H9 (cell line): ENCODE results near the gene IRF2BP2. TPM values are rescaled to one million over a fixed set of nuclear protein-coding genes. Genes with fewer than 3 reads are reported as not detected.

Experiments used
- DNase-seq: peaks from one replicate; pipeline ENCODE4 v3.0.0-alpha.2; 2017
- H2AFZ ChIP-seq: one replicate; pipeline ENCODE4 v1.6.1; 2013; ENCODE audit warnings: mild to moderate bottlenecking, low read length, control low read depth, moderate library complexity
- H2AK5ac ChIP-seq: 2 replicates; pipeline ENCODE4 v1.6.1; 2013; ENCODE audit warnings: low read length, control low read depth, mixed read lengths; ENCODE audit not compliant: insufficient read length
- H2BK120ac ChIP-seq: one replicate; pipeline ENCODE4 v1.6.1; 2013; ENCODE audit warnings: low read depth, mild to moderate bottlenecking, low read length, control low read depth, inconsistent platforms; ENCODE audit not compliant: poor library complexity, severe bottlenecking
- H2BK12ac ChIP-seq: 2 replicates; pipeline ENCODE4 v1.6.1; 2013; ENCODE audit warnings: low read length, control low read depth, mixed read lengths, low read depth; ENCODE audit not compliant: insufficient read length
- H2BK15ac ChIP-seq: 2 replicates; pipeline ENCODE4 v1.6.1; 2013; ENCODE audit warnings: low read depth, low read length, control low read depth
- H2BK20ac ChIP-seq: one replicate; pipeline ENCODE4 v1.6.1; 2013; ENCODE audit warnings: low read depth, mild to moderate bottlenecking, low read length, control low read depth, inconsistent platforms; ENCODE audit not compliant: poor library complexity, severe bottlenecking
- H2BK5ac ChIP-seq: 2 replicates; pipeline ENCODE4 v1.6.1; 2013; ENCODE audit warnings: low read length, control low read depth, mixed read lengths; ENCODE audit not compliant: insufficient read length
- H3K14ac ChIP-seq: 2 replicates; pipeline ENCODE4 v1.6.1; 2013; ENCODE audit warnings: low read length, control low read depth; ENCODE audit not compliant: insufficient read depth
- H3K18ac ChIP-seq: 2 replicates; pipeline ENCODE4 v1.6.1; 2013; ENCODE audit warnings: low read depth, mild to moderate bottlenecking, mixed read lengths, low read length, control low read depth; ENCODE audit not compliant: insufficient read length
- H3K23ac ChIP-seq: 2 replicates; pipeline ENCODE4 v1.6.1; 2013; ENCODE audit warnings: low read length, control low read depth, mixed read lengths, low read depth; ENCODE audit not compliant: insufficient read length
- H3K23me2 ChIP-seq: 2 replicates; pipeline ENCODE4 v1.6.1; 2013; ENCODE audit warnings: low read depth, mild to moderate bottlenecking, mixed read lengths, low read length, control low read depth; ENCODE audit not compliant: insufficient read length, poor library complexity, severe bottlenecking
- H3K27ac ChIP-seq: 2 replicates; pipeline ENCODE4 v1.5.1; 2013; ENCODE audit warnings: low read length, control low read depth, mixed read lengths, low read depth; ENCODE audit not compliant: insufficient read length
- H3K27me3 ChIP-seq: 2 replicates; pipeline ENCODE4 v1.6.1; 2013; ENCODE audit warnings: low read length, control low read depth, inconsistent platforms; ENCODE audit not compliant: insufficient read depth
- H3K4ac ChIP-seq: 2 replicates; pipeline ENCODE4 v1.6.1; 2013; ENCODE audit warnings: low read depth, mild to moderate bottlenecking, control low read depth, inconsistent platforms, low read length, moderate library complexity
- H3K4me1 ChIP-seq: 2 replicates; pipeline ENCODE4 v1.6.1; 2013; ENCODE audit warnings: low read length, control low read depth, inconsistent platforms; ENCODE audit not compliant: insufficient read depth
- H3K4me2 ChIP-seq: 2 replicates; pipeline ENCODE4 v1.6.1; 2013; ENCODE audit warnings: low read length, control low read depth, mixed read lengths; ENCODE audit not compliant: insufficient read length, insufficient read depth
- H3K56ac ChIP-seq: 2 replicates; pipeline ENCODE4 v1.6.1; 2013; ENCODE audit warnings: low read depth, mild to moderate bottlenecking, mixed read lengths, low read length, control low read depth; ENCODE audit not compliant: insufficient read length
- H3K79me1 ChIP-seq: 2 replicates; pipeline ENCODE4 v1.6.1; 2013; ENCODE audit warnings: low read depth, mild to moderate bottlenecking, moderate library complexity, low read length, control low read depth, inconsistent platforms; ENCODE audit not compliant: insufficient read depth, poor library complexity, severe bottlenecking
- H3K79me2 ChIP-seq: 2 replicates; pipeline ENCODE4 v1.6.1; 2013; ENCODE audit warnings: low read length, control low read depth, inconsistent platforms; ENCODE audit not compliant: insufficient read depth
- H3K9ac ChIP-seq: 2 replicates; pipeline ENCODE4 v1.6.1; 2013; ENCODE audit warnings: low read length, control low read depth, mixed read lengths; ENCODE audit not compliant: insufficient read length; ENCODE audit errors: extremely low read depth
- H3K9me3 ChIP-seq: one replicate; pipeline ENCODE4 v1.6.1; 2013; ENCODE audit warnings: low read depth, low read length, inconsistent platforms; ENCODE audit not compliant: control insufficient read depth
- H3T11ph ChIP-seq: one replicate; pipeline ENCODE4 v1.6.1; 2013; ENCODE audit warnings: mild to moderate bottlenecking, low read length, control low read depth, inconsistent platforms
- H4K20me1 ChIP-seq: one replicate; pipeline ENCODE4 v1.6.1; 2013; ENCODE audit not compliant: control insufficient read depth, insufficient read length, insufficient read depth
- H4K5ac ChIP-seq: 2 replicates; pipeline ENCODE4 v1.6.1; 2013; ENCODE audit warnings: low read depth, mild to moderate bottlenecking, mixed read lengths, low read length, control low read depth; ENCODE audit not compliant: insufficient read length
- H4K8ac ChIP-seq: replicated peaks from 2 replicates; pipeline ENCODE4 v1.6.1; 2013; ENCODE audit warnings: low read length, control low read depth, mixed read lengths, low read depth; ENCODE audit not compliant: insufficient read length
- H4K91ac ChIP-seq: 2 replicates; pipeline ENCODE4 v1.6.1; 2013; ENCODE audit warnings: low read depth, mild to moderate bottlenecking, moderate library complexity, mixed read lengths, low read length, control low read depth; ENCODE audit not compliant: insufficient read length
- H3K27ac Mint-ChIP-seq, 3 experiments: 2 replicates in 2 of 3; 3 replicates in 1 of 3; pipeline ENCODE4 v1.8.0; 2020 to 2021; ENCODE audit warnings: mixed read lengths in 3 of 3, mild to moderate bottlenecking in 1 of 3, moderate library complexity in 1 of 3
- H3K27me3 Mint-ChIP-seq: 2 replicates; pipeline ENCODE4 v1.8.0; 2021; ENCODE audit warnings: low read depth, mild to moderate bottlenecking, moderate library complexity, mixed read lengths
- H3K36me3 Mint-ChIP-seq, 3 experiments: 2 replicates in 2 of 3; 3 replicates in 1 of 3; pipeline ENCODE4 v1.8.0; 2020 to 2021; ENCODE audit warnings: low read depth in 3 of 3, mixed read lengths in 3 of 3; ENCODE audit not compliant: insufficient read depth in 1 of 3
- H3K4me1 Mint-ChIP-seq, 2 experiments: 2 replicates each; pipeline ENCODE4 v1.8.0; 2020; ENCODE audit warnings: mixed read lengths in 2 of 2
- H3K4me3 Mint-ChIP-seq, 2 experiments: 2 replicates in 1 of 2; 3 replicates in 1 of 2; pipeline ENCODE4 v1.8.0; 2020 to 2021; ENCODE audit warnings: mild to moderate bottlenecking in 2 of 2, mixed read lengths in 2 of 2, moderate library complexity in 1 of 2
- H3K9me3 Mint-ChIP-seq, 2 experiments: 2 replicates in 1 of 2; 3 replicates in 1 of 2; pipeline ENCODE4 v1.8.0; 2020; ENCODE audit warnings: mild to moderate bottlenecking in 2 of 2, mixed read lengths in 2 of 2, moderate library complexity in 1 of 2
- CTCF ChIP-seq: fragments of 200-600 bp; sonication (generic); conservative IDR thresholded peaks from 3 replicates; pipeline ENCODE4 v1.8.0; 2021; ENCODE audit warnings: antibody characterized with exemption, mild to moderate bottlenecking
- WGBS: extraction: QIAGEN DNeasy Blood & Tissue Kit; methylation state at CpG from one replicate; pipeline ENCODE4 v1.1.7; 2013; ENCODE audit warnings: missing lambda C conversion rate, low lambda C conversion rate, mixed read lengths; ENCODE audit not compliant: insufficient read length; ENCODE audit errors: extremely low coverage; 5-methylcytosine and 5-hydroxymethylcytosine counted together
- total RNA-seq: library from RNA; stranded (reverse); gene quantifications from 2 replicates; pipeline ENCODE4 v1.2.1, GENCODE V29; 2021

IRF2BP2 gene
- total RNA-seq, 1 experiment from 2014 or later, result 80.2 TPM

GRCh38 chr1:234561319-234561718 is 48.7 kb downstream of the IRF2BP2 start:
- Histone ChIP-seq H2AFZ (no peak overlapping the region), H4K5ac (no peak overlapping the region), H3K27ac (no peak overlapping the region), H3K23me2 (no peaks in the 10 kb centered on the region), H3K4ac (no peak overlapping the region), H3K4me2 (no peak overlapping the region), H4K8ac (no peak overlapping the region), H2BK15ac (no peak overlapping the region), H4K91ac (no peak overlapping the region), H3K14ac (no peak overlapping the region), H2BK12ac (no peak overlapping the region), H3K9me3 (no peaks in the 10 kb centered on the region), H4K20me1 (no peaks in the 10 kb centered on the region), H3K79me1 (no peaks in the 10 kb centered on the region), H2AK5ac (no peak overlapping the region), H2BK5ac (no peak overlapping the region), H2BK20ac (no peak overlapping the region), H3K4me1 (no peaks in the 10 kb centered on the region), H3K79me2 (no peaks in the 10 kb centered on the region), H3K56ac (no peak overlapping the region), H3K27me3 (no peaks in the 10 kb centered on the region), H3K9ac (no peak overlapping the region), H3K23ac (no peak overlapping the region), H3T11ph (no peak overlapping the region), H3K18ac (no peak overlapping the region), H2BK120ac (no peak overlapping the region)
- Mint-ChIP-seq H3K27ac (no peak overlapping the region), H3K36me3 (no peaks in the 10 kb centered on the region; a peak in 1 of 7 replicates), H3K9me3 (no peaks in the 10 kb centered on the region), H3K4me1 (peaks cover 0 to 11% of the 10 kb centered on the region in 2 experiments; a peak in 2 of 4 replicates), H3K27me3 (no peaks in the 10 kb centered on the region), H3K4me3 (no peak overlapping the region)
- peak; percentile 9 for DNase-seq
- no peak for TF ChIP-seq CTCF
- WGBS, result no CpG with 5 or more reads among the region's 5 CpGs
